HCT116 (cell line): ENCODE data around the gene CBX4. TPM values are rescaled to one million over a fixed set of nuclear protein-coding genes. Genes with fewer than 3 reads are reported as not detected.

ENCODE experiments used
- ATAC-seq: fragments of 200-7000 bp; cut with Tn5 transposase; 2 replicates; pipeline ENCODE4 v1.9.1; 2020; ENCODE audit warnings: mild to moderate bottlenecking, moderate library complexity
- BruUV-seq: library from RNA; stranded (reverse); fragments of 400-500 nt; replicated peaks from 2 replicates; lab custom pipeline; 2021; lab: Mats Ljungman, UMichigan
- CTCF ChIA-PET: fragments of 300-600 bp; sonication (Branson Sonifier 250); formaldehyde crosslinking; loops from one replicate; lab custom pipeline; 2021; ENCODE audit warnings: antibody characterized with exemption; lab: Charles Lee
- POLR2A ChIA-PET: fragments of 300-600, 350-600 bp; sonication (Branson Sonifier 250); formaldehyde crosslinking; loops from one replicate; lab custom pipeline; 2021; ENCODE audit warnings: antibody characterized with exemption; lab: Charles Lee
- RAD21 ChIA-PET, 2 experiments: fragments of 300-600 bp; sonication (Branson Sonifier 250); formaldehyde crosslinking; loops; one replicate each; lab custom pipeline; 2023; ENCODE audit warnings: low total read pairs in 2 of 2; ENCODE audit not compliant: uncharacterized antibody in 2 of 2, unreplicated experiment in 2 of 2, low non-redundant PET in 1 of 2; lab: Charles Lee
- DNase-seq: peaks from one replicate; pipeline ENCODE4 v3.0.0-alpha.2; 2010; ENCODE audit warnings: low read depth, low spot score
- H2AFZ ChIP-seq: fragments of 200-600 bp; shearing (Covaris generic), sonication (generic); 2 replicates; pipeline ENCODE4 v1.6.1; 2017; ENCODE audit warnings: low read depth, mixed run types, mixed read lengths, antibody characterized with exemption, low read length; ENCODE audit not compliant: poor library complexity, severe bottlenecking
- H3K27ac ChIP-seq: 2 replicates; pipeline ENCODE4 v1.5.1; 2012; ENCODE audit warnings: low read depth, low read length
- H3K27me3 ChIP-seq: fragments of 200-600 bp; sonication (generic); 2 replicates; pipeline ENCODE4 v1.6.1; 2016; ENCODE audit warnings: mixed run types, low read length, mixed read lengths; ENCODE audit not compliant: insufficient read depth
- H3K36me3 ChIP-seq, 2 experiments: fragments of 200-500 bp in 1 of 2; fragments of 200-600 bp in 1 of 2; sonication (Bioruptor generic) in 1 of 2; sonication (generic) in 1 of 2; 2 replicates each; pipeline versions ENCODE4 v1.5.1 to v1.6.1; 2014 to 2016; ENCODE audit warnings: low read length in 2 of 2, inconsistent platforms in 1 of 2, mixed read lengths in 1 of 2, mixed run types in 1 of 2; ENCODE audit not compliant: insufficient read depth in 2 of 2, control insufficient read depth in 1 of 2
- H3K4me1 ChIP-seq, 2 experiments: fragments of 200-600 bp in 1 of 2; sonication (generic) in 1 of 2; 2 replicates each; pipeline versions ENCODE4 v1.5.1 to v1.6.1; 2012 to 2017; ENCODE audit warnings: low read length in 2 of 2, inconsistent platforms in 1 of 2, mild to moderate bottlenecking in 1 of 2, mixed read lengths in 1 of 2, mixed run types in 1 of 2, moderate library complexity in 1 of 2; ENCODE audit not compliant: insufficient read depth in 2 of 2, control insufficient read depth in 1 of 2
- H3K4me2 ChIP-seq: fragments of 200-600 bp; sonication (generic); 2 replicates; pipeline ENCODE4 v1.6.1; 2017; ENCODE audit warnings: mixed run types, low read length, mixed read lengths
- H3K4me3 ChIP-seq, 2 experiments: fragments of 200-600 bp in 1 of 2; sonication (generic) in 1 of 2; replicated peaks in 1 of 2; 2 replicates each; pipeline ENCODE4 v1.5.1; 2011 to 2016; ENCODE audit warnings: low read length in 2 of 2, control low read depth in 1 of 2, low read depth in 1 of 2, mild to moderate bottlenecking in 1 of 2, mixed read lengths in 1 of 2, mixed run types in 1 of 2
- H3K79me2 ChIP-seq: fragments of 200-600 bp; sonication (generic); 2 replicates; pipeline ENCODE4 v1.6.1; 2017; ENCODE audit warnings: mild to moderate bottlenecking, mixed run types, low read length, moderate library complexity, mixed read lengths; ENCODE audit not compliant: insufficient read depth
- H3K9ac ChIP-seq: fragments of 200-600 bp; sonication (generic); 2 replicates; pipeline ENCODE4 v1.6.1; 2016; ENCODE audit warnings: low read length, mixed read lengths
- H3K9me2 ChIP-seq: fragments of 200-600 bp; sonication (generic), shearing (Covaris generic); 2 replicates; pipeline ENCODE4 v1.6.1; 2017; ENCODE audit warnings: mixed run types, mild to moderate bottlenecking, moderate library complexity; ENCODE audit not compliant: insufficient read depth
- H3K9me3 ChIP-seq, 2 experiments: fragments of 200-500 bp in 1 of 2; fragments of 200-600 bp in 1 of 2; sonication (Bioruptor generic) in 1 of 2; sonication (generic) in 1 of 2; 2 replicates each; pipeline ENCODE4 v1.6.1; 2014 to 2017; ENCODE audit warnings: low read length in 2 of 2, mixed read lengths in 2 of 2, inconsistent platforms in 1 of 2, low read depth in 1 of 2, mild to moderate bottlenecking in 1 of 2, mixed run types in 1 of 2, moderate library complexity in 1 of 2; ENCODE audit not compliant: control insufficient read depth in 1 of 2, insufficient read depth in 1 of 2
- H4K20me1 ChIP-seq: fragments of 200-600 bp; sonication (generic), shearing (Covaris generic); 2 replicates; pipeline ENCODE4 v1.6.1; 2017; ENCODE audit warnings: mixed run types, mild to moderate bottlenecking, moderate library complexity; ENCODE audit not compliant: insufficient read depth
- EZH2 ChIP-seq: fragments of 200-600 bp; sonication (generic); IDR thresholded peaks from 2 replicates; pipeline ENCODE4 v1.6.1; 2017; ENCODE audit warnings: antibody characterized with exemption, mixed run types
- SP1 ChIP-seq: IDR thresholded peaks from 2 replicates; pipeline ENCODE4 v1.6.1; 2012; ENCODE audit warnings: low read depth
- SRF ChIP-seq: IDR thresholded peaks from 2 replicates; pipeline ENCODE4 v1.6.1; 2012; ENCODE audit warnings: low read depth
- ZNF274 ChIP-seq: fragments of 200-500 bp; sonication (Bioruptor generic); IDR thresholded peaks from 2 replicates; pipeline ENCODE4 v1.6.1; 2014; ENCODE audit warnings: mild to moderate bottlenecking, low read depth, low read length, inconsistent platforms
- intact Hi-C: fragments of 100-400 bp; cut with micrococcal nuclease; formaldehyde crosslinking; loops from 2 replicates; pipeline ENCODE4 v1.10.0; 2022
- total RNA-seq: library from RNA; stranded (reverse); gene quantifications from one replicate; pipeline ENCODE4 v1.2.1, GENCODE V29; 2021; ENCODE audit not compliant: unreplicated experiment
- TF ChIP-seq, protein P1 (sequence below): IDR thresholded peaks from 2 replicates; pipeline ENCODE4 v1.6.1; 2012
- TF ChIP-seq, protein P2 (sequence below): IDR thresholded peaks from 2 replicates; pipeline ENCODE4 v1.6.1; 2012; ENCODE audit warnings: low read depth

The CBX4 gene
- total RNA-seq, 1 experiment from 2014 or later: 60.9 TPM

GRCh38 chr17:79820959-79821330 lies 18.3 kb downstream of the CBX4 start:
- Histone ChIP-seq H3K9ac (no peak overlapping the region), H3K27ac (no peak overlapping the region), H4K20me1 (no peaks in the 10 kb centered on the region), H3K4me1 (peaks cover 0 to 4% of the 10 kb centered on the region in 2 experiments; a peak in 1 of 4 replicates), H3K4me2 (no peak overlapping the region), H3K9me3 (no peaks in the 10 kb centered on the region), H2AFZ (no peak overlapping the region), H3K4me3 (no peak overlapping the region), H3K9me2 (no peaks in the 10 kb centered on the region), H3K27me3 (no peaks in the 10 kb centered on the region), H3K36me3 (no peaks in the 10 kb centered on the region)
- ChIA-PET RAD21 (no interaction called here), POLR2A (interaction anchor here (2.0 kb wide), 1 partner anchor 18 kb away, joined by 7 read pairs; the partner anchor contains the start of gene CBX4)
- no TSS peak for BruUV-seq
- intact Hi-C loops: no loop called here
- TF ChIP-seq, protein P1, sequence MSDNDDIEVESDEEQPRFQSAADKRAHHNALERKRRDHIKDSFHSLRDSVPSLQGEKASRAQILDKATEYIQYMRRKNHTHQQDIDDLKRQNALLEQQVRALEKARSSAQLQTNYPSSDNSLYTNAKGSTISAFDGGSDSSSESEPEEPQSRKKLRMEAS: no peak
- TF ChIP-seq, protein P2, sequence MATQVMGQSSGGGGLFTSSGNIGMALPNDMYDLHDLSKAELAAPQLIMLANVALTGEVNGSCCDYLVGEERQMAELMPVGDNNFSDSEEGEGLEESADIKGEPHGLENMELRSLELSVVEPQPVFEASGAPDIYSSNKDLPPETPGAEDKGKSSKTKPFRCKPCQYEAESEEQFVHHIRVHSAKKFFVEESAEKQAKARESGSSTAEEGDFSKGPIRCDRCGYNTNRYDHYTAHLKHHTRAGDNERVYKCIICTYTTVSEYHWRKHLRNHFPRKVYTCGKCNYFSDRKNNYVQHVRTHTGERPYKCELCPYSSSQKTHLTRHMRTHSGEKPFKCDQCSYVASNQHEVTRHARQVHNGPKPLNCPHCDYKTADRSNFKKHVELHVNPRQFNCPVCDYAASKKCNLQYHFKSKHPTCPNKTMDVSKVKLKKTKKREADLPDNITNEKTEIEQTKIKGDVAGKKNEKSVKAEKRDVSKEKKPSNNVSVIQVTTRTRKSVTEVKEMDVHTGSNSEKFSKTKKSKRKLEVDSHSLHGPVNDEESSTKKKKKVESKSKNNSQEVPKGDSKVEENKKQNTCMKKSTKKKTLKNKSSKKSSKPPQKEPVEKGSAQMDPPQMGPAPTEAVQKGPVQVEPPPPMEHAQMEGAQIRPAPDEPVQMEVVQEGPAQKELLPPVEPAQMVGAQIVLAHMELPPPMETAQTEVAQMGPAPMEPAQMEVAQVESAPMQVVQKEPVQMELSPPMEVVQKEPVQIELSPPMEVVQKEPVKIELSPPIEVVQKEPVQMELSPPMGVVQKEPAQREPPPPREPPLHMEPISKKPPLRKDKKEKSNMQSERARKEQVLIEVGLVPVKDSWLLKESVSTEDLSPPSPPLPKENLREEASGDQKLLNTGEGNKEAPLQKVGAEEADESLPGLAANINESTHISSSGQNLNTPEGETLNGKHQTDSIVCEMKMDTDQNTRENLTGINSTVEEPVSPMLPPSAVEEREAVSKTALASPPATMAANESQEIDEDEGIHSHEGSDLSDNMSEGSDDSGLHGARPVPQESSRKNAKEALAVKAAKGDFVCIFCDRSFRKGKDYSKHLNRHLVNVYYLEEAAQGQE: no peak
- TF ChIP-seq SP1: no peak
- TF ChIP-seq ZNF274: no peak
- no peak for TF ChIP-seq EZH2
- TF ChIP-seq SRF: no peak
- TF ChIP-seq, all 23 proteins: peak for 0
- CTCF ChIA-PET: interaction anchor here (1.1 to 1.5 kb wide), 2 partner anchors 10 to 14 kb away, joined by 3 to 7 read pairs; no protein-coding TSS in a partner anchor
- no peaks in the 10 kb centered on the region for H3K79me2 ChIP-seq
- no peak for DNase-seq
- no peak for ATAC-seq
